GM12878 (cell line): ENCODE data around the gene ENTREP3. TPM values are rescaled to one million over a fixed set of nuclear protein-coding genes. Genes with fewer than 3 reads are reported as not detected.
A peak's percentile ranks its signal among the peaks of the same experiment; 100 is the strongest.

Source experiments
- ATF3 ChIP-seq: IDR thresholded peaks from 2 replicates; pipeline ENCODE4 v1.6.1; 2011; ENCODE audit warnings: low read depth, mild to moderate bottlenecking, low read length, moderate library complexity, borderline replicate concordance; ENCODE audit errors: extremely low read depth
- EGR1 ChIP-seq, 2 experiments: IDR thresholded peaks; 1 replicate in 1 of 2; 2 replicates in 1 of 2; pipeline ENCODE4 v1.6.1; 2011 to 2012; ENCODE audit warnings: low read depth in 2 of 2, low read length in 2 of 2, borderline replicate concordance in 1 of 2, mild to moderate bottlenecking in 1 of 2, moderate library complexity in 1 of 2
- MEF2A ChIP-seq: IDR thresholded peaks from 2 replicates; pipeline ENCODE4 v1.6.1; 2011; ENCODE audit warnings: low read depth, mild to moderate bottlenecking, low read length, moderate library complexity; ENCODE audit not compliant: insufficient read depth
- MTA2 ChIP-seq: fragments of 450-650 bp; IDR thresholded peaks from 2 replicates; pipeline ENCODE4 v1.6.1; 2016; ENCODE audit warnings: low read depth, mild to moderate bottlenecking, moderate library complexity
- POLR2AphosphoS2 ChIP-seq: IDR thresholded peaks from 2 replicates; pipeline ENCODE4 v1.6.1; 2011; ENCODE audit warnings: low read depth, mild to moderate bottlenecking, low read length, improper control_type of control experiment, moderate library complexity
- SIX5 ChIP-seq: IDR thresholded peaks from 2 replicates; pipeline ENCODE4 v1.6.1; 2011; ENCODE audit warnings: mild to moderate bottlenecking, low read depth, low read length, moderate library complexity; ENCODE audit not compliant: severe bottlenecking
- SMARCA5 ChIP-seq: fragments of 450-650 bp; IDR thresholded peaks from 2 replicates; pipeline ENCODE4 v1.6.1; 2017; ENCODE audit warnings: mild to moderate bottlenecking
- SREBF1 ChIP-seq: IDR thresholded peaks from 2 replicates; pipeline ENCODE4 v1.6.1; 2012; ENCODE audit warnings: mild to moderate bottlenecking, low read length
- TCF12 ChIP-seq: IDR thresholded peaks from 2 replicates; pipeline ENCODE4 v1.6.1; 2011; ENCODE audit warnings: low read depth, mild to moderate bottlenecking, low read length
- TCF3 ChIP-seq: IDR thresholded peaks from 2 replicates; pipeline ENCODE4 v1.6.1; 2012; ENCODE audit warnings: low read depth, mild to moderate bottlenecking, low read length, borderline replicate concordance; ENCODE audit not compliant: insufficient read depth
- TCF7 ChIP-seq: IDR thresholded peaks from 2 replicates; pipeline ENCODE4 v1.6.1; 2014; ENCODE audit warnings: antibody characterized with exemption, borderline replicate concordance
- ZZZ3 ChIP-seq: IDR thresholded peaks from 2 replicates; pipeline ENCODE4 v1.6.1; 2011; ENCODE audit warnings: low read depth; ENCODE audit not compliant: control insufficient read depth, insufficient read length
- polyA plus RNA-seq, 11 experiments: library from polyadenylated mRNA; depleted of rRNA in 4 of 11; unstranded in 6 of 11; stranded (reverse) in 5 of 11; fragments of >200 nt; fragmentation: Nextera tagmentation in 4 of 11; fragmentation: Illumina TruSeq in 1 of 11; extraction: Ambion mirVana in 4 of 11; extraction: Trizol in 1 of 11; gene quantifications; 1 replicate in 1 of 11; 2 replicates in 10 of 11; pipeline versions ENCODE4 v1.2.1 to v1.2.3, GENCODE V29; 2011 to 2016; ENCODE audit warnings: inconsistent platforms in 2 of 11, missing spikeins in 2 of 11, low read depth in 1 of 11
- total RNA-seq, 4 experiments: library from RNA; depleted of rRNA in 3 of 4; stranded (reverse); fragments of >200 nt in 3 of 4; fragmentation: Illumina TruSeq in 1 of 4; extraction: Trizol in 1 of 4; gene quantifications; 2 replicates each; pipeline versions ENCODE4 v1.2.1 to v1.2.3, GENCODE V29; 2013 to 2021

ENTREP3 gene
- total and polyA plus RNA-seq, 10 of the 15 experiments (the other 5 are each of a cell fraction or from before 2014, with no cell fraction given): 1.7 to 31.8 (median 3.9) TPM

DNA sequence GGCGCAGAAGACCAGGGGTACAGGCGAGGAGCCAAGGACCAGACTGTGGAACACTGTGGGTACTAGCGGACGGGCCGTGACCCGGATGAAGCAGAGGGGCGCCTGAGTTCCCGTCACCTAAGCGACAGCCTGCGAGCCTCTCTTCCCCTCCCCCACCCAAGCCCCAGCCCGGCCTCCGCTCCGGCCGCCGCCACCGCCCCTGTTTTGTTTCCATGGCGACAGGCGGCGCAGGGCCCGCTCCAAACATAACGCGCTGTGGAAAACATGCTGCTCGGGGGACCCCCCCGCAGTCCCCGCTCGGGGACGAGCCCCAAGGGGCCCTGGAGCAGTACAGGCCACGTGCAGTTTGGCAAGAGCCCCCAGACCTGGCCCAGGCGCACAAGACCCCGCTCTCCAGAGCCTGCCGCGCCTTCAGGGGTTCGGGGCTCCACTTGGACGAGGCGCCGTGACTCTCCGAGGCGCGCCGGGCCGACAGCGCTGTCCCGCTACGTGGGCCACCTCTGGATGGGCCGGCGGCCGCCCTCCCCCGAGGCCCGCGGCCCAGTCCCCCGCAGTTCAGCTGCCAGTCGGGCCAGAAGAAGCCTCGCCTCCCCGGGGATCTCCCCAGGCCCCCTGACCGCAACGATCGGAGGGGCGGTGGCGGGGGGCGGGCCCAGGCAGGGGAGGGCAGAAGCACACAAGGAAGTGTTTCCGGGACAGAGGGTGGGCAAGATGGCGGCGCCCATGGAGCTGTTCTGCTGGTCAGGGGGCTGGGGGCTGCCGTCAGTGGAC lies 46.6 kb downstream of the ENTREP3 start, which contains the start of gene MTX1 (continued):
- TF ChIP-seq MEF2A (no peak), MTA2 (peak; percentile 54), EGR1 (IDR thresholded peaks at IDR 0.05; ENCODE audit: borderline replicate concordance in 1 of 2, low read depth in 2 of 2, low read length in 2 of 2) (peak in 1 of 2 experiments; percentile 56; a peak in 2 of 3 replicates), SIX5 (peak; percentile 24), ATF3 (no peak), TCF7 (no peak), SMARCA5 (peak; percentile 95), SREBF1 (0 out of 2 replicates have a peak, but pooled peaks have one; percentile 43), TCF3 (0 out of 2 replicates have a peak, but pooled peaks have one; percentile 13), TCF12 (0 out of 2 replicates have a peak, but pooled peaks have one; percentile 24), ZZZ3 (no peak), POLR2AphosphoS2 (peak; percentile 37; the same call in 1 of the 2 replicates)
